ENCODE data around the gene TP53TG3E.
"Not testable (repeated sequence)": the region's sequence is repeated elsewhere in the genome, so short reads cannot be mapped to it uniquely, and the experiment has no call there.

TP53TG3E gene, protein sequence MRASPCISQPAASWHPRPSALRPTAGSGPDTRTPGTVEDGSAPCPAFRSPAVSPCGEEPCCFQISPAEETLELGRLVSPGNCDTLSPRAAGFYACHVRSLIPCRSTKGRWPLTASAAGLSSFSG

DNA sequence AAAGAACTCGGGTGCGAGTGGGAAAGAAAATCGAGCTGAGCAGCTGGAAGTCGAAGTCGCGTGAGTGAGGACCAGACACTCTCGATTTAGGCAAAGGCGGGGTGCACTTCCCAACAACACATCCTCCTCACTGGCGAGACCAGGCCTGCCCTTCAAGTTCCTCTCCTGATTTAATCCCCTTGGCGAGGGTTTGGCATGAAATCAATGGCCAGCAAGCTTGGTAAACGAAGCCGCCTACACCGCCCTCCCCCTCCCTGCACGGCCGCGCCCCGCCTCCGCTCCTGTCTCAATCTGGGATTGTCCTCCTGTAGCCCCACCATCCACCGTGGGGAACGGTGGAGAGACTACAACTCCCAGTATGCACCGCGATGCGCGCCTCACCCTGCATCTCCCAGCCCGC lies at the start of gene TP53TG3E:
Gene TP53TG3E, plus strand, starts transcription at position 301 of the 400 bp plus-strand sequence. Its CDS starts 68 bp downstream, at position 369.
- not testable (repeated sequence) for H3K4me3 ChIP-seq (replicated peaks; ENCODE audit: low read depth, low read length); DNase-seq (ENCODE audit: extremely low read depth, low read depth)

DNA sequence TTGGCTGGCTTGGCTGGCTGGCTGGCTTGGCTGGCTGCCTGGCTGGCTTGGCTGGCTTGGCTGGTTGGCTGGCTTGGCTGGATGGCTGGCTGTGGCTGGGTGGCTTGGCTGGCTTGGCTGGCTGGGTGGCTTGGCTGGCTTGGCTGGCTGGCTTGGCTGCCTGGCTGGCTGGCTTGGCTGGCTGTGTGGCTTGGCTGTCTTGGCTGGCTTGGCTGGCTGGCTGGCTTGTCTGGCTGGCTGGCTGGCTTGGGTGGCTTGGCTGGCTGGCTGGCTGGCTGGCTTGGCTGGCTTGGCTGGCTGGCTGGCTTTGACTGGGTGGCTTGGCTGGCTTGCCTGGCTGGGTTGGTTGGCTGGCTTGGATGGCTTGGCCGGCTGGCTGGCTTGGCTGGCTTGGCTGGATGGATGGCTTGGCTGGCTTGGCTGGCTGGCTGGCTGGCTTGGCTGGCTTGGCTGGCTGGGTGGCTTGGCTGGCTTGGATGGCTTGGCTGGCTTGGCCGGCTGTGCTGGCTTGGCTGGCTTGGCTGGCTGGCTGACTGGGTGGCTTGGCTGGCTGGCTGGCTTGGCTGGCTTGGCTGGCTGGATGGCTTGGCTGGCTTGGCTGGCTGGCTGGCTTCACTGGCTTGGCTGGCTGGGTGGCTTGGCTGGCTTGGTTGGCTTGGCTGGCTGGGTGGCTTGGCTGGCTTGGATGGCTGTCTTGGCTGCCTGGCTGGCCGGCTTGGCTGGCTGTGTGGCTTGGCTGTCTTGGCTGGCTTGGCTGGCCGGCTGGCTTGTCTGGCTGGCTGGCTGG lies 32.3 kb downstream of the TP53TG3E start:
- H3K4me3 ChIP-seq (replicated peaks; ENCODE audit: low read depth, low read length); DNase-seq (ENCODE audit: extremely low read depth, low read depth): not testable (repeated sequence)

DNA sequence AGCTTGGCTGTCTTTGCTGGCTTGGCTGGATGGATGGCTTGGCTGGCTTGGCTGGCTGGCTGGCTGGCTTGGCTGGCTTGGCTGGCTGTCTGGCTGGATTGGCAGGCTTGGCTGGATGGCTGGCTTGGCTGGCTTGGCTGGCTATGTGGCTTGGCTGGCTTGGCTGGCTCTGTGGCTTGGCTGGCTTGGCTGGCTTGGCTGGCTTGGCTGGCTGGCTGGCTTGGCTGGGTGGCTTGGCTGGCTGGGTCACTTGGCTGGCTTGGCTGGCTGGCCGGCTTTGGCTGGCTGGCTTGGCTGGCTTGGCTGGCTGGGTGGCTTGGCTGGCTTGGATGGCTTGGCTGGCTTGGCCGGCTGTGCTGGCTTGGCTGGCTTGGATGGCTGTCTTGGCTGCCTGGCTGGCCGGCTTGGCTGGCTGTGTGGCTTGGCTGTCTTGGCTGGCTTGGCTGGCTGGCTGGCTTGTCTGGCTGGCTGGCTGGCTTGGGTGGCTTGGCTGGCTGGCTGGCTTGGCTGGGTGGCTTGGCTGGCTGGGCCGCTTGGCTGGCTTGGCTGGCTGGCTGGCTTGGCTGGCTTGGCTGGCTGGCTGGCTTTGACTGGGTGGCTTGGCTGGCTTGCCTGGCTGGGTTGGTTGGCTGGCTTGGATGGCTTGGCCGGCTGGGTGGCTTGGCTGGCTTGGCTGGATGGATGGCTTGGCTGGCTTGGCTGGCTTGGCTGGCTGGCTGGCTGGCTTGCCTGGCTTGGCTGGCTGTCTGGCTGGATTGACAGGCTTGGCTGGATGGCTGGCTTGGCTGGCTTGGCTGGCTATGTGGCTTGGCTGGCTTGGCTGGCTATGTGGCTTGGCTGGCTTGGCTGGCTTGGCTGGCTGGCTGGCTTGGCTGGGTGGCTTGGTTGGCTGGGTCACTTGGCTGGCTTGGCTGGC lies 33.8 kb downstream of the TP53TG3E start:
- DNase-seq (ENCODE audit: extremely low read depth, low read depth); H3K4me3 ChIP-seq (replicated peaks; ENCODE audit: low read depth, low read length): not testable (repeated sequence)

DNA sequence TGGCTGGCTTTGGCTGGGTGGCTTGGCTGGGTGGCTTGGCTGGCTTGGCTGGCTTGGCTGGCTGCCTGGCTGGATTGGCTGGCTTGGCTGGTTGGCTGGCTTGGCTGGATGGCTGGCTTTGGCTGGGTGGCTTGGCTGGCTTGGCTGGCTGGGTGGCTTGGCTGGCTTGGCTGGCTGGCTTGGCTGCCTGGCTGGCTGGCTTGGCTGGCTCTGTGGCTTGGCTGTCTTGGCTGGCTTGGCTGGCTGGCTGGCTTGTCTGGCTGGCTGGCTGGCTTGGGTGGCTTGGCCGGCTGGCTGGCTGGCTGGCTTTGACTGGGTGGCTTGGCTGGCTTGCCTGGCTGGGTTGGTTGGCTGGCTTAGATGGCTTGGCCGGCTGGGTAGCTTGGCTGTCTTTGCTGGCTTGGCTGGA lies 34.4 kb downstream of the TP53TG3E start:
- H3K4me3 ChIP-seq (replicated peaks; ENCODE audit: low read depth, low read length); DNase-seq (ENCODE audit: extremely low read depth, low read depth): not testable (repeated sequence)

DNA sequence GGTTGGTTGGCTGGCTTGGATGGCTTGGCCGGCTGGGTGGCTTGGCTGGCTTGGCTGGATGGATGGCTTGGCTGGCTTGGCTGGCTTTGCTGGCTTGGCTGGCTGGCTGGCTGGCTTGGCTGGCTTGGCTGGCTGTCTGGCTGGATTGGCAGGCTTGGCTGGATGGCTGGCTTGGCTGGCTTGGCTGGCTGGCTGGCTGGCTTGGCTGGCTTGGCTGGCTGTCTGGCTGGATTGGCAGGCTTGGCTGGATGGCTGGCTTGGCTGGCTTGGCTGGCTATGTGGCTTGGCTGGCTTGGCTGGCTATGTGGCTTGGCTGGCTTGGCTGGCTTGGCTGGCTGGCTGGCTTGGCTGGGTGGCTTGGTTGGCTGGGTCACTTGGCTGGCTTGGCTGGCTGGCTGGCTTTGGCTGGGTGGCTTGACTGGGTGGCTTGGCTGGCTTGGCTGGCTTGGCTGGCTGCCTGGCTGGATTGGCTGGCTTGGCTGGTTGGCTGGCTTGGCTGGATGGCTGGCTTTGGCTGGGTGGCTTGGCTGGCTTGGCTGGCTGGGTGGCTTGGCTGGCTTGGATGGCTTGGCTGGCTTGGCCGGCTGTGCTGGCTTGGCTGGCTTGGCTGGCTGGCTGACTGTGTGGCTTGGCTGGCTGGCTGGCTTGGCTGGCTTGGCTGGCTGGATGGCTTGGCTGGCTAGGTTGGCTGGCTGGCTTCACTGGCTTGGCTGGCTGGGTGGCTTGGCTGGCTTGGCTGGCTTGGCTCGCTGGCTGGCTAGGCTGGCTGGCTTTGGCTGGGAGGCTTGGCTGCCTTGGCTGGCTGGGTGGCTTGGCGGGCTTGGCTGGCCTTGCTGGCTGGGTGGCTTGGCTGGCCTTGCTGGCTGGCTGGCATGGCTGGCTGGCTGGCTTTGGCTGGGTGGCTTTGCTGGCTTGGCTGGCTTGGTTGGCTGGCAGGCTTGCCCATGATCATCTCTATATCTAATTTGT lies 35.3 kb downstream of the TP53TG3E start:
- DNase-seq (ENCODE audit: extremely low read depth, low read depth); H3K4me3 ChIP-seq (replicated peaks; ENCODE audit: low read depth, low read length): not testable (repeated sequence)

All from HFF-Myc (cell line).